ENCODE results near the gene HEY2. TPM values are rescaled to one million over a fixed set of nuclear protein-coding genes. Genes with fewer than 3 reads are reported as not detected.
"Not testable (repeated sequence)": the region's sequence is repeated elsewhere in the genome, so short reads cannot be mapped to it uniquely, and the experiment has no call there.

Gene HEY2
- 0.36 TPM in 1 of 2 replicates, not detected in the other for total RNA-seq

DNA sequence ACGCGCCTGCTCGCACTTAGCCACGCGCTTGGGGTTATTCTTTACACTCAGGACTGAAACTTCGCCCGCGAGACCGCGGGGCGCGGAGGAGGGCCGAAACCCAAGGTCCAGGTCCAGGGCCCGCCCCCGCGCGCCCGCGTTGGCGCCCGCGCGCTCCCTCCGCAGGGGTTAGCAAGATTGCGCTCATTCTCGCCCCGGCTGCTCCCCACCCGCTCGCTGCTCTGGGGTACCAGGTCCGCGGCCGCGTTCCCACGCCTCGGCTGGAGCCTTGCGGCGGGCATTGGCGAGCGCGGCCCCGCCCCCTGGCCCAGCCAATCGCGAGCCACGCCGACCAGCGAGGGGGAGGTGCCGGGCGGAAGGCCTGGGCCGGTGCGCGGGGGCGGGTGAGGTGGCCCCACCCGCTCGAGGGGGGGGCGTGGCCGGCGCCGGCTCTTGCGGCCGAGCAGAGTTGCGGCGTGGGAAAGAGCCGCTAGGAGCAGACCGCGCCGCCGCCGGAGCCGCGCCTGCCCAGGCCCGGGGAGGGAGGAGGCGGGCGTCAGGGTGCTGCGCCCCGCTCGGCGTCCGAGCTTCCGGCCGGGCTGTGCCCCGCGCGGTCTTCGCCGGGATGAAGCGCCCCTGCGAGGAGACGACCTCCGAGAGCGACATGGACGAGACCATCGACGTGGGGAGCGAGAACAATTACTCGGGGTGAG lies at the start of gene HEY2:
HEY2 (plus strand) TSS at position 460 of the 692 bp plus-strand sequence; CDS start at position 605, 145 bp downstream.
- DNase-seq (ENCODE audit: low read depth): no peak
- peak within 1 kb of the TSS; percentile 73 for H3K4me3 ChIP-seq (ENCODE audit: low read depth, low read length)
- TF ChIP-seq, protein P1, sequence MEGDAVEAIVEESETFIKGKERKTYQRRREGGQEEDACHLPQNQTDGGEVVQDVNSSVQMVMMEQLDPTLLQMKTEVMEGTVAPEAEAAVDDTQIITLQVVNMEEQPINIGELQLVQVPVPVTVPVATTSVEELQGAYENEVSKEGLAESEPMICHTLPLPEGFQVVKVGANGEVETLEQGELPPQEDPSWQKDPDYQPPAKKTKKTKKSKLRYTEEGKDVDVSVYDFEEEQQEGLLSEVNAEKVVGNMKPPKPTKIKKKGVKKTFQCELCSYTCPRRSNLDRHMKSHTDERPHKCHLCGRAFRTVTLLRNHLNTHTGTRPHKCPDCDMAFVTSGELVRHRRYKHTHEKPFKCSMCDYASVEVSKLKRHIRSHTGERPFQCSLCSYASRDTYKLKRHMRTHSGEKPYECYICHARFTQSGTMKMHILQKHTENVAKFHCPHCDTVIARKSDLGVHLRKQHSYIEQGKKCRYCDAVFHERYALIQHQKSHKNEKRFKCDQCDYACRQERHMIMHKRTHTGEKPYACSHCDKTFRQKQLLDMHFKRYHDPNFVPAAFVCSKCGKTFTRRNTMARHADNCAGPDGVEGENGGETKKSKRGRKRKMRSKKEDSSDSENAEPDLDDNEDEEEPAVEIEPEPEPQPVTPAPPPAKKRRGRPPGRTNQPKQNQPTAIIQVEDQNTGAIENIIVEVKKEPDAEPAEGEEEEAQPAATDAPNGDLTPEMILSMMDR (conservative IDR thresholded peaks at IDR 0.05; ENCODE audit: low read depth, low read length): no peak

DNA sequence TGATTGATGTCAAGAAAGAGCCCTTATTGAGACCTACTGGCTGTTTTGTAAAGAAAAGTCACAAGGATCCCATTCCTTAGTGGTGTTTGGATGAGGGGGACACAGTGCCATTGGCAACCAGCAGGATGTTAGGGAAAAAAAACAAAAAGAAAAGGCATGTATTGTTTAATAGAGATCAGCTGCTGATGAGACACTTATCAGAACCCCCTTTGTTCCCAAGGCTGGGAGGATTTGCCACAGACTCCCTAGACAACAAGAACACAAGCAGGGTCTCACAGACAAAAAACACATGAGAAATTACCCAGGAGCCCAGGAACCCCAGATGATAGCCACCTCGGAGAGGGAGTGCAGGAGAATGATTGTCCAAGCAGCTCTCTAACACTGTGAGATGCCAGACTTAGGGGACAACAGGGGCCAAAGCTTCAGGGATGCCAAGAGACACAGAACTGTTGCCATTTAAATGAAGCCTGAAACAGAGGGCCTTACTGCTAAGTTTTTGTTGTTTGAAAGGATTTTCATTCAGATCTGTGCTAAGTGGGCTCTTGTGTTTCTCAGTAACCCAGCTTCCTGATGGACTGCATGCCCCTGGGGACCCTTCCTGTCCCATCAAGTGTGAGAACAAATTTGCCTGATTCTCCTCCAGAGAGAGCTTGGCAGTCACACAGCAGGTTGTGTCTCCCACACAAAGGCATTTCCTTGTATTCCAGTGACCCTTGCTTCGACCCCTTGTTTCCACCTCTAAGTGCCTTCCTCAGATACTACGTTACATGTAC lies 48.7 kb upstream of the HEY2 start:
- no peak overlapping the region for H3K4me3 ChIP-seq (ENCODE audit: low read depth, low read length)
- TF ChIP-seq, protein P1 (conservative IDR thresholded peaks at IDR 0.05; ENCODE audit: low read depth, low read length): no peak
- DNase-seq (ENCODE audit: low read depth): no peak

DNA sequence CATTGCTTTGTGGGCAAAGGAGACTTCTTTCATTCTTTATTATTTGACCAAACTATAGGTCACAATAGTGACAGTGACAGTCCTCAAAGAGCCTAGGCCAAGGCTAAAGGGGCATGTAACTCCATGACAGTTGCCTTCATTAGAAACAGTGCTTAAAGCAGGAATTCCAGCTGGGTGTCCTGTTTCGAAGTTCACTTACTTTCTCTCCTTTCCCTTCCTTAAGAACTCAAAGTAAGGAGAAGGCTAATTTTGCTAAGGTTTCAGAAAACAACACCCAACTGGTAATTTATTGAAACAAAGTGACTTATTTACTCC lies 48.1 kb upstream of the HEY2 start:
- no peak overlapping the region for H3K4me3 ChIP-seq (ENCODE audit: low read depth, low read length)
- DNase-seq (ENCODE audit: low read depth): no peak
- TF ChIP-seq, protein P1 (conservative IDR thresholded peaks at IDR 0.05; ENCODE audit: low read depth, low read length): no peak

DNA sequence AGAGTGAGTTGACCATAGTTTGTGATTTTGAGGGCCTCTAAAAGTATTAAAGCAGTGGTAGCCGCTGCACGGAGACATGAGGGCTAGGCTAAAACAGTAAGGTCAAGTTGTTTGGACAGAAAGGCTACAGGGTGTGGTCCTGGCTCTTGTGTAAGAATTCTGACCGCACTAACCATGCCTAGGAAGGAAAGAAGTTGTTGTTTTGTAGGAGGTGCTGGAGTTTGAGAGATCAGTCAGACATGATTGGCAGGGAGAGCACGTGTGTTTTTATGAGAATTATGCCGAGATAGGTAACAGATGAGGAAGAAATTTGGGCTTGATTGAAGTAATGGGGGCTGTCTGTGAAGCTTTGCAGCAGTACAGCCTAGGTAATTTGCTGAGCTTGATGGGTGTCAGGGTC lies 45.5 kb upstream of the HEY2 start:
- not testable (repeated sequence) for H3K4me3 ChIP-seq (ENCODE audit: low read depth, low read length); DNase-seq (ENCODE audit: low read depth)

DNA sequence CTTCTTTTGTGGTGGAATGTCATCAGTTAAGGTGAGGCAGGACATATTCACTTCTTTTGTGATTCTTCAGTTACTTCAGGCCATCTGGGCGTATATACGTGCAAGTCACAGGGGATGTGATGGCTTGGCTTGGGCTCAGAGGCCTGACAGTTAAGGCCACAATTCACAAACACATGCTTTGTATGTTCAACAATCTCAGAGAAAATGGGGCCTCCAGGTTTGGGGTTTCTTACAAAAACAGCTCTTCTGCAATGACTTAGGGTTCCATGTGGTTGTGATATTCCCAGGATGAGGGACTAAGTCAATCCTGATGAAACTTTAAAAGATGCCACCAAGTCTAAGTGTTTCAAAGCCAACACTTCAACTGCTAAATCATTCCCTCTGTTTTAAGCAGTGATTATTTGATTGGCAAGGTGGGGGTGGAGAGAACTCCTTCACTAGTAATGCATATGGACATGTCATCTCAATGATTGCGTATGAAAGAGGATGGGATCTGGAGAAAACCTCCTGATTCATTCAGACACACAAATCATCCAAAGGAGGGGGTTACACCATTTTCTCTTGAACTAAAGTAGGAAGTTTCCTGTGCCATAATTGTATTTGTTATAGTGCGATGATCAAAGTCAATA lies 41.7 kb upstream of the HEY2 start:
- no peak for DNase-seq (ENCODE audit: low read depth)

DNA sequence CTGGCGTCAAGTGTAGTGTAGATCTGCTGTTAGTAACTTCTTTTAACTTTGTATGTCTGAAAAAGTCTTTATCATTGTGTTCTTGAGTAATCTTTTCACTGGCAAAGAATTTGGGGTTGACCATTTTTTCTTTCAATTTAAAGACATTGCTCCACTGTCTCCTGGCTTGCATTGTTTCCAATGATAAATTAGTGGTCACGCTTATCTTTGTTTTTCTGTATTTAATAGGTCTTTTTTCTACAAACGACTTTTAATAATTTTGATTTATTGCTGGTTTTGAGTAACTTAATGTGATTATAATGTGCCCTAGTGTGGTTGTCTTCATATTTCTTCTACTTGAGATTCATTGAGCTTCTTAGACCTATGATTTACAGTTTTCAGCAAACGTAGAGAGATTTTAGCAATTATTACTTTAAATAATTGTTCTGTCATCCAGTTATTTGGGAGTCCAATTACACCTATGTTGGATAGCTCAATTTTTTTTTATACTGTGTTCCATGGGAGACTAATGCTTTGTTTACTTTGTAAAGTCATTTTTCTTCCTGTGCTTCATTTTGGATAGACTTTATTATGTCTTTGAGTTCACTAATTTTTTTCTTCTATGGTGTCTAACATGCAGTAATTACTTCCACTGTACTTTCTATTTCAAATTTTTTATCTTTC lies 38.3 kb upstream of the HEY2 start:
- no peak for DNase-seq (ENCODE audit: low read depth)
- no peak overlapping the region for H3K4me3 ChIP-seq (ENCODE audit: low read depth, low read length)
- TF ChIP-seq, protein P1 (conservative IDR thresholded peaks at IDR 0.05; ENCODE audit: low read depth, low read length): no peak

More for the DNA sequence above, 41.7 kb upstream of the HEY2 start:
- no peak overlapping the region for H3K4me3 ChIP-seq (ENCODE audit: low read depth, low read length)
- TF ChIP-seq, protein P1 (conservative IDR thresholded peaks at IDR 0.05; ENCODE audit: low read depth, low read length): no peak

Measured in epithelial cell of proximal tubule (primary cell).